GM06990 (cell line): ENCODE results near the gene INF2.

Source experiments
- DNase-seq: peaks from one replicate; pipeline ENCODE4 v3.0.0-alpha.2; 2011; ENCODE audit not compliant: insufficient read length; ENCODE audit errors: extremely low read depth
- H3K27me3 ChIP-seq: replicated peaks from 2 replicates; pipeline ENCODE4 v1.6.0; 2011; ENCODE audit warnings: low read length; ENCODE audit not compliant: control insufficient read depth, insufficient read depth
- H3K36me3 ChIP-seq: 2 replicates; pipeline ENCODE4 v1.5.1; 2011; ENCODE audit warnings: low read length; ENCODE audit not compliant: control insufficient read depth, insufficient read depth
- H3K4me3 ChIP-seq: replicated peaks from 2 replicates; pipeline ENCODE4 v1.5.1; 2011; ENCODE audit warnings: low read depth, mild to moderate bottlenecking, control low read depth, low read length
- CTCF ChIP-seq: IDR thresholded peaks from 2 replicates; pipeline ENCODE4 v1.5.1; 2011; ENCODE audit warnings: low read length, control low read depth, mild to moderate bottlenecking, inconsistent platforms; ENCODE audit not compliant: insufficient read depth, poor library complexity, severe bottlenecking

Gene INF2

GRCh38 chr14:104766863-104767633, 77.6 kb downstream of the INF2 start:
- Histone ChIP-seq H3K4me3 (no peak overlapping the region), H3K36me3 (peaks cover 12% of the 10 kb centered on the region)
- no peak for TF ChIP-seq CTCF

GRCh38 chr14:104767634-104767918, 78.2 kb downstream of the INF2 start:
- Histone ChIP-seq H3K36me3 (peaks cover 17% of the 10 kb centered on the region), H3K27me3 (no peaks in the 10 kb centered on the region), H3K4me3 (no peak overlapping the region)
- no peak for DNase-seq
- no peak for TF ChIP-seq CTCF

More at GRCh38 chr14:104766863-104767633, 77.6 kb downstream of the INF2 start:
- no peak for DNase-seq
- H3K27me3 ChIP-seq, result no peaks in the 10 kb centered on the region

- H3K27me3 ChIP-seq, result no peaks in the 10 kb centered on the region
- TF ChIP-seq CTCF, result peak; percentile 91
- H3K4me3 ChIP-seq, result no peak overlapping the region
- peaks cover 24% of the 10 kb centered on the region for H3K36me3 ChIP-seq
- DNase-seq, result peak; percentile 85
Observed at GRCh38 chr14:104768437-104769323, 79.3 kb downstream of the INF2 start.

GRCh38 chr14:104769324-104770071, 80.1 kb downstream of the INF2 start:
- no peaks in the 10 kb centered on the region for H3K27me3 ChIP-seq
- DNase-seq, result no peak
- no peak overlapping the region for H3K4me3 ChIP-seq
- no peak for TF ChIP-seq CTCF
- peaks cover 25% of the 10 kb centered on the region for H3K36me3 ChIP-seq

GRCh38 chr14:104770072-104770579, 80.7 kb downstream of the INF2 start:
- no peak for DNase-seq
- Histone ChIP-seq H3K36me3 (peaks cover 28% of the 10 kb centered on the region), H3K27me3 (no peaks in the 10 kb centered on the region), H3K4me3 (no peak overlapping the region)
- TF ChIP-seq CTCF, result no peak
